ENCODE measurements around the gene ATP8B4. TPM values are rescaled to one million over a fixed set of nuclear protein-coding genes. Genes with fewer than 3 reads are reported as not detected.

The ATP8B4 gene
- total RNA-seq, 1 experiment from 2014 or later: 0.20 TPM

DNA sequence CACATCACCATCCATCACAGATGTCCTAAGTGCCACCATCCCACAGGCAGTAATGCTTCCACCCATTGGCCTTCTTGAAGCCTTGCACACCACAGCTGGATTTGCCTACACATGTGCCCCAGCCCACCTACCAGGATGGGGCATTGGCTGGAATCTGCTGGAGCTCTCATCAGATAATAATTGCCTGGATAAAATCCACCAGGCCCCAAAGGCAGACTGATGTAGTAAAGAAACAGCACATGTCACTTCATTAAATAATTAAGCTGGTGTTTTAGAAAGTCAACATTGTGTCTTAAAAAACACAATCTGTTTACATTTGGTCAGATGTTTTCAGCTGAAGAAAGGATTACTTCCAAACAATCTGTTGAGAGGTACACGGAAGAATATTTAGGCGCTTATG is 229.5 kb downstream of the ATP8B4 start:
- Histone ChIP-seq H3K27ac (no peak overlapping the region), H3K27me3 (ENCODE audit: insufficient read depth, low read depth) (no peaks in the 10 kb centered on the region), H3K36me3 (ENCODE audit: low read depth) (no peaks in the 10 kb centered on the region), H3K9me2 (ENCODE audit: insufficient read depth) (no peaks in the 10 kb centered on the region), H3K9me3 (ENCODE audit: insufficient read depth, low read depth) (no peaks in the 10 kb centered on the region), H3K79me2 (ENCODE audit: low read depth) (no peaks in the 10 kb centered on the region), H4K20me1 (ENCODE audit: insufficient read depth) (no peaks in the 10 kb centered on the region), H2AFZ (no peak overlapping the region), H3K4me1 (replicated peaks; ENCODE audit: insufficient read depth) (no peaks in the 10 kb centered on the region), H3K4me2 (no peak overlapping the region), H3F3A (ENCODE audit: insufficient read depth, low read depth) (no peaks in the 10 kb centered on the region), H3K4me3 (no peak overlapping the region)
- POLR2A ChIA-PET (ENCODE audit: unreplicated experiment): no interaction called here
- no peak for DNase-seq
- no peak for TF ChIP-seq EZH2 (IDR thresholded peaks at IDR 0.05; ENCODE audit: low read depth)
- TF ChIP-seq, protein P1, sequence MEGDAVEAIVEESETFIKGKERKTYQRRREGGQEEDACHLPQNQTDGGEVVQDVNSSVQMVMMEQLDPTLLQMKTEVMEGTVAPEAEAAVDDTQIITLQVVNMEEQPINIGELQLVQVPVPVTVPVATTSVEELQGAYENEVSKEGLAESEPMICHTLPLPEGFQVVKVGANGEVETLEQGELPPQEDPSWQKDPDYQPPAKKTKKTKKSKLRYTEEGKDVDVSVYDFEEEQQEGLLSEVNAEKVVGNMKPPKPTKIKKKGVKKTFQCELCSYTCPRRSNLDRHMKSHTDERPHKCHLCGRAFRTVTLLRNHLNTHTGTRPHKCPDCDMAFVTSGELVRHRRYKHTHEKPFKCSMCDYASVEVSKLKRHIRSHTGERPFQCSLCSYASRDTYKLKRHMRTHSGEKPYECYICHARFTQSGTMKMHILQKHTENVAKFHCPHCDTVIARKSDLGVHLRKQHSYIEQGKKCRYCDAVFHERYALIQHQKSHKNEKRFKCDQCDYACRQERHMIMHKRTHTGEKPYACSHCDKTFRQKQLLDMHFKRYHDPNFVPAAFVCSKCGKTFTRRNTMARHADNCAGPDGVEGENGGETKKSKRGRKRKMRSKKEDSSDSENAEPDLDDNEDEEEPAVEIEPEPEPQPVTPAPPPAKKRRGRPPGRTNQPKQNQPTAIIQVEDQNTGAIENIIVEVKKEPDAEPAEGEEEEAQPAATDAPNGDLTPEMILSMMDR (conservative IDR thresholded peaks at IDR 0.05): no peak
- CTCF ChIA-PET: no interaction called here
- no TSS peak for BruUV-seq (replicated peaks)
- intact Hi-C loops (cut with micrococcal nuclease; ENCODE audit: unreplicated experiment): no loop called here

DNA sequence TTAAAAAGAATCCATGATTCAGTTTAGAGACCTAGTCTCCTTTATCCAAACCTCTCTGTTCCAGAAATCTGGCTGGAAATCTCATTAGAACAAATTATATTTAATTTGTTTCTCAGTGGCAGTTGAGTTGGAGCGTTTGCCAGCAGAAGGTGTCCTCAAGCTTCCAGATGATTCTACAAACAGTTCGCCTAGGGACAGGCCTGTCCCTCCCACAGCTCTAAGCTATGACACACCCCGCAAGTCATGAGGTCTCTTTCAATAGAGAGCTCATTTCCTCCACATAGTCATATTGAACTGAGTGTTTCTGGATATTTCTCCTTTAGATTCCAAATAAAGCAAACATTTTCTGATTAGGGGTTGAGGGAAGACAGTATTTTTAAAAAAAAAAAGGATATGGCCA is 230.3 kb downstream of the ATP8B4 start:
- POLR2A ChIA-PET (ENCODE audit: unreplicated experiment): no interaction called here

DNA sequence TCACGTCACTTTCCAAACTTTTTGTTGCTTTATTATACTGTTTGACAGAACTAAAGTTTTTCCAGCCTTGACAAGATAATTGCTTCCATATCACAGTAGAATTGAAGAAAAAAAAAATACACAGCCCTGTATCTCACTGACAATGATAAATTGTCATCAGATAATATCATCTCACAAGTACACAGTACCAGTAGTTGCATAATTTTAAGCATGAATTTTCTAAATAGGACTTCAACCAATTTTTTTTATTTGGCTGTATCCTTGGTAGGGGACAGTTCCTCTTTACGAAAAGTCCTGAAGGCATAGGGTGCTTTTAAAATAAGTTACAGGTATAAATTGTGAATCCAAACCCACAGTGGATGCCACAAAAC is 230.7 kb downstream of the ATP8B4 start:
- no peak overlapping the region for H2AFZ ChIP-seq
- H3F3A ChIP-seq (ENCODE audit: insufficient read depth, low read depth): no peaks in the 10 kb centered on the region
- H3K4me2 ChIP-seq: no peak overlapping the region
- CTCF ChIA-PET: no interaction called here
- no peaks in the 10 kb centered on the region for H3K4me1 ChIP-seq (replicated peaks; ENCODE audit: insufficient read depth)
- no peaks in the 10 kb centered on the region for H4K20me1 ChIP-seq (ENCODE audit: insufficient read depth)
- POLR2A ChIA-PET (ENCODE audit: unreplicated experiment): no interaction called here
- H3K27ac ChIP-seq: no peak overlapping the region
- no peaks in the 10 kb centered on the region for H3K36me3 ChIP-seq (ENCODE audit: low read depth)
- H3K9me3 ChIP-seq (ENCODE audit: insufficient read depth, low read depth): no peaks in the 10 kb centered on the region
- no peak for DNase-seq
- intact Hi-C loops (cut with micrococcal nuclease; ENCODE audit: unreplicated experiment): no loop called here
- H3K27me3 ChIP-seq (ENCODE audit: insufficient read depth, low read depth): no peaks in the 10 kb centered on the region
- no peaks in the 10 kb centered on the region for H3K9me2 ChIP-seq (ENCODE audit: insufficient read depth)
- H3K79me2 ChIP-seq (ENCODE audit: low read depth): no peaks in the 10 kb centered on the region
- H3K4me3 ChIP-seq: no peak overlapping the region
- no TSS peak for BruUV-seq (replicated peaks)
- no peak for TF ChIP-seq EZH2 (IDR thresholded peaks at IDR 0.05; ENCODE audit: low read depth)

More for the DNA sequence above, 230.3 kb downstream of the ATP8B4 start:
- intact Hi-C loops (cut with micrococcal nuclease; ENCODE audit: unreplicated experiment): no loop called here
- DNase-seq: no peak
- H3K4me3 ChIP-seq: no peak overlapping the region
- H2AFZ ChIP-seq: no peak overlapping the region
- H3F3A ChIP-seq (ENCODE audit: insufficient read depth, low read depth): no peaks in the 10 kb centered on the region
- no peaks in the 10 kb centered on the region for H3K36me3 ChIP-seq (ENCODE audit: low read depth)
- no peaks in the 10 kb centered on the region for H3K79me2 ChIP-seq (ENCODE audit: low read depth)
- no peaks in the 10 kb centered on the region for H3K4me1 ChIP-seq (replicated peaks; ENCODE audit: insufficient read depth)
- H3K27ac ChIP-seq: no peak overlapping the region
- TF ChIP-seq, protein P1 (conservative IDR thresholded peaks at IDR 0.05): no peak
- TF ChIP-seq EZH2 (IDR thresholded peaks at IDR 0.05; ENCODE audit: low read depth): no peak
- no peaks in the 10 kb centered on the region for H3K9me2 ChIP-seq (ENCODE audit: insufficient read depth)
- no peaks in the 10 kb centered on the region for H4K20me1 ChIP-seq (ENCODE audit: insufficient read depth)
- no TSS peak for BruUV-seq (replicated peaks)
- no peak overlapping the region for H3K4me2 ChIP-seq
- H3K9me3 ChIP-seq (ENCODE audit: insufficient read depth, low read depth): no peaks in the 10 kb centered on the region
- H3K27me3 ChIP-seq (ENCODE audit: insufficient read depth, low read depth): no peaks in the 10 kb centered on the region
- CTCF ChIA-PET: no interaction called here

DNA sequence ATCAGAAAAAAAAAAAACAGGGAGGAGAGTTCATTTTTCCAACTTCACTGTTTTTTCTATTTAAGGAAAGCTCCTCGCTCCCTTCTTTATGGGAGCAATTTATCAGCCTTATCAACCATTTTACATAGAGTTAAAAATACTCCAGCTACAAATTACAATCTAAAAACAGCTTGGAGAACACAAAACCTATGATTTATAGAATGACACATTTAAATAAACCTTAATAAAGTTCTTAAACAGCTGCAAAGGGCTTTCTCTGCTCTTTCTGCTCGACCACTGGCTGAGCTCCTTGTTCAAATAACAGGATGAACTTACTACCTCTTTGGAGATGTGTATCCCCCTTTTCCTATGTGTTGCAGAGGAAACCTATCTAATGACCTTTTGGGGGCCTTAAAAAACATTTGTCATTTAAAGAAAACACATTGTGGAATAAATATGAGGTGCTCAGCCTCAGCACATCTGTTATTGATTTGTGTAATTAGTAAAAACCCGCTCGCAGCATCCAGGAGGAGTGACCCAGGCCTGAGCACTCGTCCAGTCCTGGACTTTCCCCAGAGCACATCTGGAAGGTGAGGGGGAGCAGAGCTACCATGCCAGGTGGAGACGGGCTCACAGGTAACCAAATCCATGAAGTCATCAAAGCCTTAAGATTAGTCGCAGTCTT is 231.2 kb downstream of the ATP8B4 start:
- Histone ChIP-seq H3K9me2 (ENCODE audit: insufficient read depth) (no peaks in the 10 kb centered on the region), H3K4me3 (no peak overlapping the region), H3K4me1 (replicated peaks; ENCODE audit: insufficient read depth) (no peaks in the 10 kb centered on the region), H4K20me1 (ENCODE audit: insufficient read depth) (no peaks in the 10 kb centered on the region), H2AFZ (no peak overlapping the region), H3K9me3 (ENCODE audit: insufficient read depth, low read depth) (no peaks in the 10 kb centered on the region), H3K27ac (no peak overlapping the region), H3K27me3 (ENCODE audit: insufficient read depth, low read depth) (no peaks in the 10 kb centered on the region), H3K4me2 (no peak overlapping the region), H3K36me3 (ENCODE audit: low read depth) (no peaks in the 10 kb centered on the region), H3K79me2 (ENCODE audit: low read depth) (no peaks in the 10 kb centered on the region), H3F3A (ENCODE audit: insufficient read depth, low read depth) (no peaks in the 10 kb centered on the region)
- no TSS peak for BruUV-seq (replicated peaks)
- POLR2A ChIA-PET (ENCODE audit: unreplicated experiment): no interaction called here
- CTCF ChIA-PET: no interaction called here
- intact Hi-C loops (cut with micrococcal nuclease; ENCODE audit: unreplicated experiment): no loop called here
- TF ChIP-seq EZH2 (IDR thresholded peaks at IDR 0.05; ENCODE audit: low read depth): no peak
- no peak for DNase-seq
